Stimulated activated memory B cell treated with anti-CD40 and anti-IgM and Interleukin-4, amounts not matched to agents 10 μg/mL and 1 μg/mL and 100 μg/mL, for 72 hours (primary cell): ENCODE results near the gene MIS18BP1.
A peak's percentile ranks its signal among the peaks of the same experiment; 100 is the strongest.
"Not testable (repeated sequence)": the region's sequence is repeated elsewhere in the genome, so short reads cannot be mapped to it uniquely, and the experiment has no call there.

Experiments
- ATAC-seq: fragments of 150-1000 bp; cut with Tn5 transposase; 2 replicates; pipeline ENCODE4 v1.10.0; 2021
- H3K27ac Mint-ChIP-seq: one replicate; pipeline ENCODE4 v1.8.0; 2022; ENCODE audit warnings: mild to moderate bottlenecking, mixed read lengths
- H3K27me3 Mint-ChIP-seq: one replicate; pipeline ENCODE4 v1.8.0; 2022; ENCODE audit warnings: mixed read lengths
- H3K36me3 Mint-ChIP-seq: one replicate; pipeline ENCODE4 v1.8.0; 2022; ENCODE audit warnings: mixed read lengths
- H3K4me1 Mint-ChIP-seq: one replicate; pipeline ENCODE4 v1.8.0; 2022; ENCODE audit warnings: mixed read lengths
- H3K4me3 Mint-ChIP-seq: one replicate; pipeline ENCODE4 v1.8.0; 2022; ENCODE audit warnings: mild to moderate bottlenecking, moderate library complexity, mixed read lengths
- H3K9me3 Mint-ChIP-seq: one replicate; pipeline ENCODE4 v1.8.0; 2022; ENCODE audit warnings: mixed read lengths

MIS18BP1 gene

GRCh38 chr14:45253070-45253753, at the start of gene MIS18BP1:
Gene MIS18BP1 (minus strand): TSS chr14:45253202. CDS start chr14:45247286, 5,916 bp downstream.
- peak within 1 kb of the TSS; percentile 94 for H3K27ac Mint-ChIP-seq
- peak; percentile 94 for ATAC-seq
- no peaks in the 10 kb centered on the region for H3K36me3 Mint-ChIP-seq
- H3K9me3 Mint-ChIP-seq: peaks cover 7% of the 10 kb centered on the region
- peak within 1 kb of the TSS; percentile 93 for H3K4me3 Mint-ChIP-seq
- H3K27me3 Mint-ChIP-seq: no peaks in the 10 kb centered on the region
- peaks cover 17% of the 10 kb centered on the region for H3K4me1 Mint-ChIP-seq

DNA sequence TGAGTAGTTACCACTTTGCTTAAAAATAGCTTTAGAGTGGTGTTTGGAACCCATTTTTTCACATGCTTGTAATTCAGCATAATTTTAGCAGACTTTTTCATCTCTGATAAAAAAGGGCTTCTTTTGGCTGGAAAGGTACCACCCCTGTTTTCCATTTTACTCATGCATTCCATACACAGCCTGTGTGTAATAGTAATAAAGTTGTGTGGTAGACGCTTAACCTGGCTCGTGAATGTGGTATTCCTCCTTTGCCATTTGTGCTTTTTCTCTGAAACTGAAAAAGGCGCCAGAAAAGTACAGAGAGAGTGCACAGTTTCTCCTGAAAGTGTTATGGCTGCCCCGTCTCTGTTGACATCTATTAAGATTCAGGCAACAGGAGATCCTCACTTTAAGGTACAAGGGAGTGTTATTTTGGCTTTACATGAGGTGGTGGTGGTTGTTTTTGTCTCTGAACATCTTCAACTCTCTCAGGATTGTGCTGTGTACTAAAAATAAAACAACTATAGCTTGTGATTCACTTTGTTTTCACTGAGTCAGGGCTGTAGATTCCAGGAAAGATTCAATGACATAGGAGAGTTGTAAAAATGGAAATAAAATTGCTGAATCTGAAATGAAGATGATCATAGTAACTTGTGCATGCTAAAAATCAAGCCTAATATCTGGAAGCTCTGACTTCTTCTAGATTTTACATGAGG, 45.6 kb upstream of the MIS18BP1 start:
- Mint-ChIP-seq H3K4me3 (no peak overlapping the region), H3K27me3 (peaks cover 3% of the 10 kb centered on the region), H3K36me3 (no peaks in the 10 kb centered on the region), H3K4me1 (no peaks in the 10 kb centered on the region), H3K27ac (no peak overlapping the region), H3K9me3 (peaks cover 3% of the 10 kb centered on the region)
- ATAC-seq: no peak

- H3K36me3 Mint-ChIP-seq, H3K4me1 Mint-ChIP-seq, H3K27me3 Mint-ChIP-seq, H3K27ac Mint-ChIP-seq, H3K9me3 Mint-ChIP-seq, ATAC-seq, H3K4me3 Mint-ChIP-seq: not testable (repeated sequence)
Observed at GRCh38 chr14:45294796-45295195, 41.8 kb upstream of the MIS18BP1 start.

DNA sequence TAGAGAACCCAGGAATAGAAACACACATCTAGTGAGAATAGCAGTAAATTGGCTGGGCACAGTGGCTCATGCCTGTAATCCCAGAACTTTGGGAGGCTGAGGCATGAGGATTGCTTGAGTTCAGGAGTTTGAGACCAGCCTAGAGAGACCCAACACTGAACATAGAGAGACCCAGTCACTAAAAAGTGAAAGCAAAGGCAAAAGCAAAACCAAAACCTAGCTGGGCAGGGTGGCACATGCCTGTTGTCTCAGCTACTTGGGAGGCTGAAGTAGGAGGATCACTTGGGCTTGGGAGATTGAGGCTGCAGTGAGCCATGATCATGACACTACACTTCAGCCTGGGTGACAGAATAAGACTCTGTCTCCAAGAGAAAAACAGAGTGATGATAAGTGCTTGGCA, 37.5 kb upstream of the MIS18BP1 start:
- Mint-ChIP-seq H3K27ac (no peak overlapping the region), H3K4me3 (no peak overlapping the region)

DNA sequence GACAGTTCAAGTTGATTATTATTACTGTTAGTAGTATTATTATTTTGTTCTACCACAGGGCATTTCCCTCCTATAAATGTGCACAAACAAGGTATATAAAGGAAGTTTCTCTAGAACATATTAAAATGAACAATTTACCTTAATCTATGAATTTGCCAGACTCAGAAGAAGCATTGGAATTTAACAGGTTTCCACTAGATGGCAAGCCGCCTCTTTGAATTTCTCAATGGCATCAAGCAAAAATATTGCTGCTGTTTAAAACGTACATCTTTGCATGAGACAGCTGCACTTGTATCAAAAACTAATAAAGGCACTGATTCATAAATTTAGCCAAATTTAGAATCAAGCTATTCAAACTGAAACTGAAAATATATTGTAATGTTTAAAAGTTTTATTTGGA, 34.6 kb upstream of the MIS18BP1 start:
- H3K27ac Mint-ChIP-seq: no peak overlapping the region
- H3K4me1 Mint-ChIP-seq: no peaks in the 10 kb centered on the region
- no peak overlapping the region for H3K4me3 Mint-ChIP-seq
- peaks cover 27% of the 10 kb centered on the region for H3K27me3 Mint-ChIP-seq
- H3K9me3 Mint-ChIP-seq: no peaks in the 10 kb centered on the region
- no peak for ATAC-seq
- no peaks in the 10 kb centered on the region for H3K36me3 Mint-ChIP-seq

More for the DNA sequence above, 37.5 kb upstream of the MIS18BP1 start:
- no peak for ATAC-seq
- Mint-ChIP-seq H3K9me3 (no peaks in the 10 kb centered on the region), H3K27me3 (peaks cover 24% of the 10 kb centered on the region), H3K4me1 (no peaks in the 10 kb centered on the region), H3K36me3 (no peaks in the 10 kb centered on the region)

DNA sequence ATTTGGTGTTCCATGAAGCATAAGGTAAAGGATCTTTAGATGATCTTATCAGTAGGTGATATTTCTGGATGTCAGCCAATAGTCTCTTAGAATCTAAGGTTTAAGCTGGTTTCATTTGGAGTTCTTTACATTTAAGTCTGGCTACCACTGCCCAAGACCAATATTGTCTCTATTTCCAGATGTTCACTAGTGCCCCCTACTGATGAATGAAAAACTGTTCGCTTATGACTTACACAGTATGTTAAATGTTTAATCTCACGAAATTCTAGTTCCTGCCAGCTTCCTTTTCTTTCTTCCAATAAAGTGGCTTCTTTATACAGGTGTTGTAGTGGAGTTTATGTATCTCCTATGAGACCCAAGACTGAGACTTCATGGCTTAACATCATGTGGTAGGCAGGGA, 31.8 kb upstream of the MIS18BP1 start:
- Mint-ChIP-seq H3K27me3 (peaks cover 27% of the 10 kb centered on the region), H3K9me3 (peaks cover 16% of the 10 kb centered on the region)
- no peak for ATAC-seq

GRCh38 chr14:45281731-45282400, 28.9 kb upstream of the MIS18BP1 start:
- peaks cover 17% of the 10 kb centered on the region for H3K27me3 Mint-ChIP-seq
- not testable (repeated sequence) for H3K4me1 Mint-ChIP-seq, ATAC-seq, H3K36me3 Mint-ChIP-seq, H3K4me3 Mint-ChIP-seq, H3K27ac Mint-ChIP-seq
- peaks cover 16% of the 10 kb centered on the region for H3K9me3 Mint-ChIP-seq

More for the DNA sequence above, 31.8 kb upstream of the MIS18BP1 start:
- H3K36me3 Mint-ChIP-seq: peaks cover 5% of the 10 kb centered on the region
- no peak overlapping the region for H3K27ac Mint-ChIP-seq
- no peaks in the 10 kb centered on the region for H3K4me1 Mint-ChIP-seq
- no peak overlapping the region for H3K4me3 Mint-ChIP-seq

DNA sequence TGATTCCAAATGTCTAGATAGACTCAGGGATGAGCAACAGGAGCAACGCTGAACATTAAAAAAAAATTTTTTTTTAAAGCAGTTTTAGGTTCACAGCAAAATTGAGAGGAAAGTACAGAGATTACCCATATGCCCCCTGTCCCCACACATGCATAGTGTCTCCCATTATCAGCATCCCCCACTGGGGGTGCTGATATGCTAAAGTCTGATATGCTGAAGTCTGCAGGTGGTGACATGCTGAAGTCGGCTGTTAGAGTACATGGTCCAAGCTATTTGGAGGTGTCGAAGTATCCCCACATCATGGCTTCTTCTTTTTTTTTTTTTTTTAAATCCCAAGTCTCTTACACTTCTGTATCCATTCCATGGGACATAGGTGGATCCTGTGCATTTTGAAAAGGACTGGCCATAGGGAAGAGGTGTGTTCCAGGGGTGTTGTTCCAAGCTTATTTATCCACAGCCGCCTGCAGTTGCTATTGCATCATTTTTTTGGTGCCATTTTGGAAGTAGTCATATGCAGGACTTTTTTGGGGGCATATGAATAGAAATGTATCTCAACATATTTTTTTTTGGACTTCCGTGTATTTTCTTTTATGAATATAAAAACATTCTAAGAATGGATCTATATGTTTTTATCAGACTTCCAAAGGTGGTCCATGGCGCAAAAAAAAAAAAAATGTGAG, 19.0 kb upstream of the MIS18BP1 start:
- H3K27me3 Mint-ChIP-seq: no peaks in the 10 kb centered on the region

DNA sequence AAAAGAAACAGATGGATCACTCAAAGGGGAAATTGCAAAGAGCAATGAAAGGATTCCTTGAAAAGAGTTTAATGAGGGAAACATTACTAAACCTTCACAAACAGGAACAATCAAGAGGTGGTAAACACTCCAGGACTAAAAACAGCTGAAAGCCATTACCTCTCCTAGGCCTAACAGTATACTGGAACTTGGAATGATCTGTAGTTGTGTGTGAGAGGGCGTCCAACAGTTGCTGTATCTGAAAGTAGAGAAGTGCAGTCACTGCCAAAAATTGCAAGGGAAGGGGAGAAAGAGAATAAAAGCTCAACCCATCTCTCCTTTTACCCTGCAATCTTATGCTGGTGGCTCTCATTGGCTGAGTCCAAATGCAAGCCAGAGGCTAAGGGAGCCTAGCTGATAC, 17.0 kb upstream of the MIS18BP1 start:
- no peaks in the 10 kb centered on the region for H3K4me1 Mint-ChIP-seq
- H3K9me3 Mint-ChIP-seq: no peaks in the 10 kb centered on the region
- ATAC-seq: no peak
- no peak overlapping the region for H3K4me3 Mint-ChIP-seq
- no peaks in the 10 kb centered on the region for H3K36me3 Mint-ChIP-seq
- H3K27ac Mint-ChIP-seq: no peak overlapping the region
- H3K27me3 Mint-ChIP-seq: no peaks in the 10 kb centered on the region

More for the DNA sequence above, 19.0 kb upstream of the MIS18BP1 start:
- H3K36me3 Mint-ChIP-seq: no peaks in the 10 kb centered on the region
- H3K4me1 Mint-ChIP-seq: no peaks in the 10 kb centered on the region
- H3K9me3 Mint-ChIP-seq: no peaks in the 10 kb centered on the region
- H3K27ac Mint-ChIP-seq: no peak overlapping the region
- no peak overlapping the region for H3K4me3 Mint-ChIP-seq
- no peak for ATAC-seq

DNA sequence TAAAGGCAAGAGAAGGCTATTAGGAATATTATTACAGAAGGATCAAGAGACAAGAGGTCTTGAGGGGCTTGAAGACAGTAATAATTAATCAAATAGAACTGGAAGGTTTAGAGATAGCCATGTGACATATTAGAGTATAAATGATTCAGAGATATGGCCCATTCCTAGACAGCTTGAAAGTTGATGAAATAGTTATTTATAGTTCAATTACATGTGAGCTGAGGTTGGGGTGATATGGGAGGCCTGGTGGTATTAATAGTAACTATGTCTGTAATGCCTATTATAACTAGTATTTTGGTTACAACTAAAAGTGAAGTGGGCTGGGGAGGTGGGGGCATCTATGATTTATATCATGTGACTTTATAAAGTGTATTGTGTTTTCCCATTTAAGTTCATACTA, 14.1 kb upstream of the MIS18BP1 start:
- no peak for ATAC-seq
- H3K27ac Mint-ChIP-seq: no peak overlapping the region
- H3K9me3 Mint-ChIP-seq: no peaks in the 10 kb centered on the region
- no peaks in the 10 kb centered on the region for H3K27me3 Mint-ChIP-seq
- no peaks in the 10 kb centered on the region for H3K36me3 Mint-ChIP-seq
- H3K4me1 Mint-ChIP-seq: no peaks in the 10 kb centered on the region
- H3K4me3 Mint-ChIP-seq: no peak overlapping the region

DNA sequence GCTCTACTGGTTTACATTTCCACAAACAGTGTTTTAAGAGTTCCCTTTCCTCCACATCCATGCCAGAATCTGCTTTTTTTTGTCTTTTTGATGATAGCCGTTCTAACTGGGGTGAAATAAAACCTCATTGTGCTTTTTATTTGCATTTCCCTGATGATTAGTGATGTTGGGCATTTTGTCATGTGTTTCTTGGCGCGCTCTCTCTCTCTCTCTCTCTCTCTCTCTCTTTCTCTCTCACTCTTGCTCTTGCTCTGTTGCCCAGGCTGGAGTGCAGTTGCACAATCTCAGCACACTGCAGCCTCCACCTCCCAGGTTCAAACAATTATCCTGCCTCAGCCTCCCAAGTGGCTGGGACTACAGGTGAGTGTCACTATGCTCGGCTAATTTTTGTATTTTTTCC, 9.6 kb upstream of the MIS18BP1 start:
- Mint-ChIP-seq H3K36me3 (no peaks in the 10 kb centered on the region), H3K9me3 (peaks cover 9% of the 10 kb centered on the region), H3K27me3 (no peaks in the 10 kb centered on the region), H3K4me1 (no peaks in the 10 kb centered on the region), H3K4me3 (no peak overlapping the region), H3K27ac (no peak overlapping the region)
- no peak for ATAC-seq

DNA sequence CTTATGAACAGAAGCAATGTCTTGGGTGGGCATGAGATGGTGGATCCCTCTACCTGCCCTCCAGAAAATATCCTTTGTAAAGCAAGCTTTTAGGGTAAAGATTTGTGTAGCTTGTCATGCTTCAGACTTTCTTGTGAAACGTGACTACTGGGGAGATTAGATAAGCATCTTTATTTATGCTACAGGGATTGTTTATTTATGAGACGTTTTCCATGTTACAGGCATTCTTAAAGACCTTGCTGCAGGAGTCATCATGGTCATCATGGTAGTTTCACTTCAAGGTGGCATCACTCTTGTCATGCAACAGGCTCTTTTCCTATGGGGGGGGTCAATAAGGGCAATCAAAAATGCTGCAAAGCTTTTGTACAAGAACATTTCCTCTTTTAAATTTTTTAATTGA, 8.2 kb upstream of the MIS18BP1 start:
- no peaks in the 10 kb centered on the region for H3K4me1 Mint-ChIP-seq

DNA sequence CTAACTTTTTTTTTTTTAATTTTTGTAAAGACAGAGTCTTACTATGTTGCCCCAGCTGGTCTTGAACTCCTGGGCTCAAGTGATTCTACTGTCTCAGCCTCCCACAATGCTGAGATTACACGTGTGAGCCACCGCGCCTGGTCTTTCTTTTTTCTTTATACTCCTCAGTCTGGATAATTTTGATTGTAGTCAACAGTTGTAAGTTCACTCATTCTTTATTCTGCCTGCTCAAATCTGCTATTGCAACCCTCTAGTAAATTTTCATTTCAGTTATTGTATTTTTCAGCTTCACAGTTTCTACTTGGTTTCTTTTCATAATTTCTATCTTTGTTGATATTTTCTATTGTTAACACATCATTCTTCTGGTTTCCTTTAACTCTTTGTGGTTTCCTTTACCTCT, 5.8 kb upstream of the MIS18BP1 start:
- H3K9me3 Mint-ChIP-seq: peaks cover 17% of the 10 kb centered on the region
- H3K4me1 Mint-ChIP-seq: no peaks in the 10 kb centered on the region
- no peaks in the 10 kb centered on the region for H3K27me3 Mint-ChIP-seq
- H3K36me3 Mint-ChIP-seq: no peaks in the 10 kb centered on the region
- no peak for ATAC-seq
- no peak overlapping the region for H3K27ac Mint-ChIP-seq
- H3K4me3 Mint-ChIP-seq: no peak overlapping the region

More for the DNA sequence above, 8.2 kb upstream of the MIS18BP1 start:
- Mint-ChIP-seq H3K27ac (no peak overlapping the region), H3K4me3 (no peak overlapping the region), H3K9me3 (peaks cover 17% of the 10 kb centered on the region), H3K27me3 (no peaks in the 10 kb centered on the region), H3K36me3 (no peaks in the 10 kb centered on the region)
- ATAC-seq: no peak

DNA sequence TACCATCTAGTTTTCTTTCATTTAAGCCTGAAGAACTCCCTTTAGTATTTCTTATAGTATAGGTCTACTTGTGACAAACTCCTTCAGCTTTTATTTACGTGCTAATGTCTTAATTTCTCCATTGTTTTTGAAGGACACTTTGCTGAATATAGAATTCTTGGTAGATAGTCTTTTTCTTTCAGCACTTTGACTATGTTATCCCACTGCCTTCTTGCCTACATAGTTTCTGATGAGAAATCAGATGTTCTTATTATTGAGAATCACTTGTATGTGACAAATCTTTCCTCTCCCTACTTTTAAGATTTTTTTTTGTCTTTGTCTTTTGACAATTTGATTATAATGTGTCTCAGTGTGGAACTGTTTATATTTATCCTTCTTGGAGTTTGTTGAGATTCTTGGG, 5.1 kb upstream of the MIS18BP1 start:
- H3K36me3 Mint-ChIP-seq: no peaks in the 10 kb centered on the region
- no peaks in the 10 kb centered on the region for H3K4me1 Mint-ChIP-seq
- no peak for ATAC-seq
- H3K27me3 Mint-ChIP-seq: no peaks in the 10 kb centered on the region
- no peak overlapping the region for H3K27ac Mint-ChIP-seq
- peaks cover 17% of the 10 kb centered on the region for H3K9me3 Mint-ChIP-seq
- no peak overlapping the region for H3K4me3 Mint-ChIP-seq

DNA sequence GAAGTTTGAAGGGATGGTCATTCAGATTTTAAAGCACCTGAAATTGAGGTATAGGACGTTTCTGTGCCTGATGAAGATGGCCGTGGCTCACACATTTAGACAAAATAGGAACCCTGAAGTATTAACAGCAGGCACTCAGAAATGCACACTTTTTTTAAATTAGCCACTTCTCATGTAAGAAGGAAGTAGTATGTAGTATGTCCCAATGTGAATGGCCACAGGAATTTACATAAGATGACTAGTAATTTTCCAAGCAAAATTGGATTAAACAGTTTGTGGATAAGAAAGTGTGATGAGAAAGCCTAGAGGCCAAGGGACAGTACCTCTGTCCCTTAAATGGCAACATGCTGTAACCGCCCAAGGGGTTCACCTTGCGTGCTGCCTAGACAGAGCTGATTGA, 1.8 kb upstream of the MIS18BP1 start:
- no peaks in the 10 kb centered on the region for H3K27me3 Mint-ChIP-seq
- H3K4me3 Mint-ChIP-seq: no peak overlapping the region
- H3K4me1 Mint-ChIP-seq: peaks cover 17% of the 10 kb centered on the region
- no peaks in the 10 kb centered on the region for H3K36me3 Mint-ChIP-seq
- no peak overlapping the region for H3K27ac Mint-ChIP-seq
- ATAC-seq: no peak
- peaks cover 14% of the 10 kb centered on the region for H3K9me3 Mint-ChIP-seq
